DND-41 (cell line): ENCODE data around the gene MEGF11.

ENCODE experiments used
- ATAC-seq: fragments of 200-7000 bp; cut with Tn5 transposase; 3 replicates; pipeline ENCODE4 v1.9.1; 2021; ENCODE audit warnings: low read depth; ENCODE audit not compliant: insufficient read depth
- DNase-seq: peaks from one replicate; pipeline ENCODE4 v3.0.0-alpha.2; 2020
- H2AFZ ChIP-seq: 2 replicates; pipeline ENCODE4 v1.6.0; 2012; ENCODE audit warnings: low read depth, low read length
- H3K27ac ChIP-seq: 2 replicates; pipeline ENCODE4 v1.5.1; 2012; ENCODE audit warnings: low read length, inconsistent platforms
- H3K27me3 ChIP-seq: fragments of 200-600 bp; sonication (generic); 2 replicates; pipeline ENCODE4 v1.6.0; 2012; ENCODE audit warnings: low read length, mild to moderate bottlenecking, inconsistent platforms; ENCODE audit not compliant: insufficient read depth, poor library complexity
- H3K36me3 ChIP-seq: 2 replicates; pipeline ENCODE4 v1.5.1; 2012; ENCODE audit warnings: low read length, inconsistent platforms; ENCODE audit not compliant: insufficient read depth
- H3K4me1 ChIP-seq: 2 replicates; pipeline ENCODE4 v1.5.1; 2012; ENCODE audit warnings: mild to moderate bottlenecking, low read length; ENCODE audit not compliant: insufficient read depth
- H3K4me2 ChIP-seq: 2 replicates; pipeline ENCODE4 v1.6.0; 2012; ENCODE audit warnings: mild to moderate bottlenecking, moderate library complexity, low read length, inconsistent platforms; ENCODE audit not compliant: insufficient read depth
- H3K4me3 ChIP-seq, 2 experiments: fragments of 200-600 bp in 1 of 2; shearing (Covaris generic) in 1 of 2; 2 replicates each; pipeline ENCODE4 v1.5.1; 2012 to 2016; ENCODE audit warnings: inconsistent platforms in 2 of 2, low read length in 2 of 2, mild to moderate bottlenecking in 2 of 2, low read depth in 1 of 2, moderate library complexity in 1 of 2
- H3K79me2 ChIP-seq: 2 replicates; pipeline ENCODE4 v1.6.0; 2012; ENCODE audit warnings: low read length, inconsistent platforms; ENCODE audit not compliant: insufficient read depth
- H3K9ac ChIP-seq: 2 replicates; pipeline ENCODE4 v1.6.0; 2012; ENCODE audit warnings: low read depth, mild to moderate bottlenecking, inconsistent platforms, low read length, moderate library complexity
- H3K9me3 ChIP-seq: 2 replicates; pipeline ENCODE4 v1.5.1; 2012; ENCODE audit warnings: low read length, moderate library complexity, mild to moderate bottlenecking, inconsistent platforms; ENCODE audit not compliant: insufficient read depth, severe bottlenecking
- H4K20me1 ChIP-seq: 2 replicates; pipeline ENCODE4 v1.6.0; 2012; ENCODE audit warnings: low read length; ENCODE audit not compliant: insufficient read depth
- EZH2 ChIP-seq: IDR thresholded peaks from 3 replicates; pipeline ENCODE4 v1.6.1; 2012; ENCODE audit warnings: borderline replicate concordance, low read depth, mild to moderate bottlenecking, moderate library complexity, low read length, inconsistent platforms; ENCODE audit not compliant: severe bottlenecking
- TF ChIP-seq, protein P1 (sequence below): IDR thresholded peaks from 2 replicates; pipeline ENCODE4 v1.5.1; 2012; ENCODE audit warnings: borderline replicate concordance, low read length, moderate library complexity, mild to moderate bottlenecking; ENCODE audit not compliant: poor library complexity, severe bottlenecking; ENCODE audit errors: extremely low read depth

MEGF11 gene

DNA sequence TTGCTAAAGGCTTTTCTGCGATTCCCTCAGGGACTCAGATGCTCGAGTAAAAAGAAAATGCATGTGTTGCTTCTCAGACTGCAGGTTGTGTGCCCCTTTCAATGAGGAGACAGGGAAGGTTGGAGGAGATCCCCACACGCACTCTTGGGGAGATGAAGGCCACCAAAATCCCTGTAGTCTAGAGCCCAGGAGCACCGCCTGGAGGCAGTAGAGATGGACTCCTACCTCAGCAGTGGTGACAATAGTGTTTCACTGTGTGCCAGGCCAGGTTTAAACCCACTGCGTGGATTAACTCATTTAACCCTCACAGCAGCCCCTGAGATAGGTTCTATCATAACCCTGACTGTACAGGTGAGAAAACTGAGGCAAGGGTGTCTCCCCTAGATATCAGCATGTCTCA, 15.2 kb downstream of the MEGF11 start:
- H3K79me2 ChIP-seq = no peaks in the 10 kb centered on the region

DNA sequence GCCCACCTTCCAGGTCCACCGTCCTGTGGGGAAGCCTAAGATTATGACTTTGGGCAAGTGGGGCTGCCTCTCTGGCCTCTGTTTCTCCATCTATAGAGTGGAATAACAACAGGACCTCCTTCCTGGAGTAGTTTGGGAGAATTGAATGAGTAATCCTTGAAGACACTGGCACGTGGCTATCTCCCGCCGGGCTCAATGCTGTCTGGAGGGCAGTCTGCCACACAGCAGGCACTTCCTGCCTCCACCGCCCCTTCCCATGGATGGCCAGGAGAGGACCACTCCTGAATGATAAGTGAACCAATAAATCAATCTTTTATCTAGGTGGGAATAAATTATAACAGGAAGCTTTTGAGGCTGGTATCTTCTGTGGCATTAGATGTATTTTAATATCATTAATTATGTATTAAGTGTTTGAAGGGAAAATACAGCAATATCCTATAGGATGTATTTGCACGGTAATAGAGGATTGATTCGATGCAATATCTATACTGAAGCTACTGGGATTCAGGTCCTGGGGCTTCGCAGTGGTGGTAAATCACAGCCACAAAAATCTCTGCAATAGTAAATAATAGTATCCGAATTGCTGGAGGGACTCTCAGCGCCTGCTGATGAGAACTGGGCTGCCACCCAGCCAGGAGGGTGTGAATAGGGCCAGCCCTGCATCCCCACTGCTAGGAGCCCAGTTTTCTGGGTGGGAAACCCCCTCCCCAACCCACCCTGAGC, 15.9 kb downstream of the MEGF11 start:
- no peaks in the 10 kb centered on the region for H3K9me3 ChIP-seq
- H3K4me3 ChIP-seq = no peak overlapping the region
- no peak overlapping the region for H3K4me2 ChIP-seq
- no peaks in the 10 kb centered on the region for H3K79me2 ChIP-seq
- H3K4me1 ChIP-seq = no peaks in the 10 kb centered on the region
- H4K20me1 ChIP-seq = no peaks in the 10 kb centered on the region
- no peak overlapping the region for H3K9ac ChIP-seq
- ATAC-seq (no peak), DNase-seq (no peak)
- H2AFZ ChIP-seq = no peak overlapping the region
- TF ChIP-seq EZH2 = no peak
- TF ChIP-seq, protein P1, sequence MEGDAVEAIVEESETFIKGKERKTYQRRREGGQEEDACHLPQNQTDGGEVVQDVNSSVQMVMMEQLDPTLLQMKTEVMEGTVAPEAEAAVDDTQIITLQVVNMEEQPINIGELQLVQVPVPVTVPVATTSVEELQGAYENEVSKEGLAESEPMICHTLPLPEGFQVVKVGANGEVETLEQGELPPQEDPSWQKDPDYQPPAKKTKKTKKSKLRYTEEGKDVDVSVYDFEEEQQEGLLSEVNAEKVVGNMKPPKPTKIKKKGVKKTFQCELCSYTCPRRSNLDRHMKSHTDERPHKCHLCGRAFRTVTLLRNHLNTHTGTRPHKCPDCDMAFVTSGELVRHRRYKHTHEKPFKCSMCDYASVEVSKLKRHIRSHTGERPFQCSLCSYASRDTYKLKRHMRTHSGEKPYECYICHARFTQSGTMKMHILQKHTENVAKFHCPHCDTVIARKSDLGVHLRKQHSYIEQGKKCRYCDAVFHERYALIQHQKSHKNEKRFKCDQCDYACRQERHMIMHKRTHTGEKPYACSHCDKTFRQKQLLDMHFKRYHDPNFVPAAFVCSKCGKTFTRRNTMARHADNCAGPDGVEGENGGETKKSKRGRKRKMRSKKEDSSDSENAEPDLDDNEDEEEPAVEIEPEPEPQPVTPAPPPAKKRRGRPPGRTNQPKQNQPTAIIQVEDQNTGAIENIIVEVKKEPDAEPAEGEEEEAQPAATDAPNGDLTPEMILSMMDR = no peak
- no peak overlapping the region for H3K27ac ChIP-seq
- H3K36me3 ChIP-seq = no peaks in the 10 kb centered on the region
- peaks cover 7% of the 10 kb centered on the region for H3K27me3 ChIP-seq

More for the DNA sequence above, 15.2 kb downstream of the MEGF11 start:
- H2AFZ ChIP-seq = no peak overlapping the region
- H3K9ac ChIP-seq = no peak overlapping the region
- H3K27me3 ChIP-seq = peaks cover 10% of the 10 kb centered on the region
- no peak for ATAC-seq
- DNase-seq = no peak
- no peak overlapping the region for H3K27ac ChIP-seq
- TF ChIP-seq EZH2 = no peak
- TF ChIP-seq, protein P1 = no peak
- H3K4me3 ChIP-seq = no peak overlapping the region
- H3K36me3 ChIP-seq = no peaks in the 10 kb centered on the region
- H4K20me1 ChIP-seq = no peaks in the 10 kb centered on the region
- H3K4me1 ChIP-seq = no peaks in the 10 kb centered on the region
- no peak overlapping the region for H3K4me2 ChIP-seq
- no peaks in the 10 kb centered on the region for H3K9me3 ChIP-seq

DNA sequence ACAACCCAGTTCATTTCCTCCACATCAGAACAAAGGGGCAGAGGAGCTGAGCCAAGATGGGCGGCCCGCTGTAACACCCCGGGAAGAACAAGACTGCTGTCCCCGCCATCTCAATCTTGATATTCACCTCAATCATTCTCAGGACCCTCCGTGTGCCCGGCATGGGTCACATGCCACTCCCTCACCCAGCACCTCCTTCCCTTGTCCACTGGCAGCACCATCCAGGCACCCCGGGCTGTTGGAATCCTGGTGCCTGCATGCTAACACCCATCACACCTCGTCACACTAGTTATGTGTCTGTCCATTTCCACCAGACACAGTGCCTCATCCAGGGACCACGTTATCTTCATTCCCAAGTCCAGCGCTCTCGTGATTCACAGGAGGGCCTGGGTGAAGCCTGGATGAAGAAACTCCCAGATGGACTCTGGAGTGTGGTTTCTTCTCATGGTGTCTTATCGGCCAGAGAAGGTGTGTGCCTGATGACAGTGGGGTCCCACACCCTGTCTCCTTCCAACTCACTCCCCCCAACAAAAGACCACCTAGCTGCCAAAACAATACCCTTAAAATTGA, 16.7 kb downstream of the MEGF11 start:
- Histone ChIP-seq H2AFZ (no peak overlapping the region), H3K27me3 (peaks cover 7% of the 10 kb centered on the region), H3K4me3 (no peak overlapping the region), H4K20me1 (no peaks in the 10 kb centered on the region), H3K36me3 (no peaks in the 10 kb centered on the region), H3K9ac (no peak overlapping the region), H3K4me1 (no peaks in the 10 kb centered on the region), H3K27ac (no peak overlapping the region), H3K9me3 (no peaks in the 10 kb centered on the region), H3K79me2 (no peaks in the 10 kb centered on the region), H3K4me2 (no peak overlapping the region)
- ATAC-seq (no peak), DNase-seq (no peak)
- TF ChIP-seq, protein P1 = no peak
- TF ChIP-seq EZH2 = no peak
